Stimulated activated CD8-positive, alpha-beta memory T cell treated with anti-CD3 and anti-CD28 coated beads, Interleukin-15, amount 100 ng/mL, for 48 hours (primary cell): ENCODE data around the gene FOXN3.
A peak's percentile ranks its signal among the peaks of the same experiment; 100 is the strongest.

Source experiments
- DNase-seq, 2 donors: peaks; one replicate each; pipeline ENCODE4 v3.0.0-alpha.2; 2020; ENCODE audit warnings: low read depth in 2 of 2

The FOXN3 gene

GRCh38 chr14:89384023-89384422 lies 33.0 kb downstream of the FOXN3 start:
- DNase-seq = no peak

GRCh38 chr14:89382901-89383845 lies 33.9 kb downstream of the FOXN3 start:
- no peak for DNase-seq

DNA sequence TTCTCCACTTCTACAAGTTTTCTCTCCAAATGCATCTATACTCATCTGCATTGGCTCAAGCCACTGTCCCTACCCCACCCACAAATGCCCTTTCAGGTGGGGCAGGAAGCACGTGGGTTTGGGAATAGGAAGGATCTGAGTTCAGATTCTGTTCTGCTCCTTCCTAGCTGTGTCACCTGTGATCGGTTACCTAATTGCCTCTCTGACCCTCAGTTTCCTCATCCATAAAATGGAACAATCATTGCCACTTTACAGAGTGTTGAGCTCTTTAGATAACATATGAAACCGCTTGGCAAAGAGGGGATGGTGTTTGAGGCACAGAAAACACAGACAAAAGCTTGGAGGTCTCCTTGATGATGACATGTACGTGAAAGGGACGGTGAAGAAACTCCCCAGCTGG lies 34.5 kb downstream of the FOXN3 start:
- no peak for DNase-seq

DNA sequence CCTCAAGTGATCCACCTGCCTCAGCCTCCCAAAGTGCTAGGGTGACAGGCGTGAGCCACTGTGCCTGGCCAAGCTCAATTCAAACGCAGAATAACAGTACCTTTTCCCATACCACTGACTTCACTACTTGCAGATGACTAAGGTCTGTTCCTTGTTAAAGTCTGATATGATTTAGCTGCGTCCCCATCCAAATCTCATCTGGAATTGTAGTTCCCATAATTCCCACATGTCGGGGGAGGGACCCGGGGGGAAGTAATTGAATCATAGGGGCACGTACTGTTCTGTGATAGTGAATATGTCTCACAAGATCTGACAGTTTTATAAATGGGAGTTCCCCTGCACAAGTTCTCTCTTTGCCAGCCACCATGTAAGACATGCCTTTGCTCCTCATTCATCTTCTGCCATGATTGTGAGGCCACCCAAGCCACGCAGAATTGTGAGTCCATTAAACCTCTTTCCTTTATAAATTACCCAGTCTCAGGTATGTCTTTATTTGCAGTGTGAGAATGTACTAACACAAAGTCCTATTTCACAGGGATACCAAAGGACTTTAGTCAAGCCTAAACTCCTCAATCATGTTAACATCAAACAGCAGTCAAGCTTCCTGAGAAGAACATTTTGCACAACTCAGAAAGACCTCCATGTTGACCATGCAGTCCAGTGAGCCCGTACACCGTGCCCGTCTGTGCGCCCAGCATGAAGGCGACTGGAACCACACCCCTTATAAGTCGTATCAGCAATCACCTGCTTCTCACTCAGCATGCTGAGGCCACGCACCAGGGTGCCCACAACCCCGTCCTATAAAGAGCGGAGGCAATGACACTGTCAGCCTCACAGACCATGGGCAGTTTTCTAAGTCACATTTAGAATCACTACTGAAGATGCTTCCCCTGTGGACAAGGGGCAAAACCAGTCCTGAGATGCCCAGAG lies 36.9 kb downstream of the FOXN3 start:
- no peak for DNase-seq

- no peak for DNase-seq
These were observed 38.0 kb downstream of the FOXN3 start for GRCh38 chr14:89379006-89379405.

GRCh38 chr14:89378119-89378518 lies 38.9 kb downstream of the FOXN3 start:
- peak in 1 of 2 donors; percentile 15 for DNase-seq

DNA sequence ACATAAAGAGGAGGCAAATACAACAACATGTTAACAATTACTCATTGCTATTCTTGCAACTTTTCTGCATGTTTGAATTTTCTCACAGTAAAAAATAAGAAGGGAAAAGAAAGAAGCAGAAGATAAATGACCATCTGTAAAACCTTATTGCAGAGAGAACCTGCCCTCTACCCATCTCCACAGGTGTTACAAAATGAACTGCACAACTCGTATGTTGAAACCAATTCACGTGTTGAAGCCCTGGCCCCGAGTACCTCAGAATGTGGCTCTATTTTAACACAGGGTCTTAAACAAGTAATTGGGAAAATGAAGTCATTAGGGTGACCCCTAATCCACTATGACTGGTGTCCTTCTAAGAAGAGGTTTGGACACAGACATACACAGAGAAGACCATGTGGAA lies 39.5 kb downstream of the FOXN3 start:
- no peak for DNase-seq

GRCh38 chr14:89374908-89375307 lies 42.1 kb downstream of the FOXN3 start:
- no peak for DNase-seq

- no peak for DNase-seq
These were observed 43.8 kb downstream of the FOXN3 start for GRCh38 chr14:89373185-89373584.

- DNase-seq = no peak
These were observed 44.5 kb downstream of the FOXN3 start for GRCh38 chr14:89372512-89372883.

GRCh38 chr14:89371585-89372511 lies 45.2 kb downstream of the FOXN3 start:
- no peak for DNase-seq

GRCh38 chr14:89370781-89371180 lies 46.3 kb downstream of the FOXN3 start:
- no peak for DNase-seq

DNA sequence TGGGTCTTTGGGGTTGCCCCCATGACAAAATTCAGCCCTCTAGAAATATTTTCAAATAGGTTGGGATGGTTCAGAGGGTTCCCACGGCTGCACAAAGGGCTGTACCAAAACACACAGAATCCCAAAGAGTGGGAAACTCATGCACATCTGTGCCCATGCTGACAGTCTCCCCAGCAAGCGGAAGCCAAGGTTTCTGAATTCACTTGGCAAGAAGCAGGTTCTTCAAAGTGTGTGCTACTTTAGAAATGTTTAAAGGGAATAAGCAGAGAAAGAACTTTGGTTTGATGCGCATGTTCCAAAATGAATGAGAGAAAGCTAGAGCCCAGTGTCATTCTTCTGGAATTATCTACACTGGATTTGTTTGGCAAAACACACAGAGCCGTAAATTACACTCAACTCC lies 46.7 kb downstream of the FOXN3 start:
- DNase-seq = no peak

GRCh38 chr14:89369656-89370055 lies 47.4 kb downstream of the FOXN3 start:
- no peak for DNase-seq

GRCh38 chr14:89368490-89369477 lies 48.2 kb downstream of the FOXN3 start:
- DNase-seq = no peak

DNA sequence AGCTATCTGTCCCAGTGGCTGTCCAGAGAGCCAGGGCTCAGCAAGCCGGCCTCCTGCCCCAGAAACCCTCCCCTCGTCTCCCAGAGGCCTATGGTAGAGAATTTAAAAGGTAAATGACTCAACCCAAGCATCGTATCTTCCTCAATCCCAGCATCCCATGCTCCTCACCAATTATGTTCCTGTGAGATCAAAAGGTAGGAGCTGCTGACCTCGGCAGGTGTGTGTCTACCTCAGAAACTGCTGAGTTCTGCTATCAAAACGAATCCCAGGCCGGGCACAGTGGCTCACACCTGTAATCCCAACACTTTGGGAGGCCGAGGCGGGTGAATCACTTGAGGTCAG lies 49.3 kb downstream of the FOXN3 start:
- no peak for DNase-seq

- no peak for DNase-seq
These were observed 49.9 kb downstream of the FOXN3 start for GRCh38 chr14:89366864-89367778.

DNA sequence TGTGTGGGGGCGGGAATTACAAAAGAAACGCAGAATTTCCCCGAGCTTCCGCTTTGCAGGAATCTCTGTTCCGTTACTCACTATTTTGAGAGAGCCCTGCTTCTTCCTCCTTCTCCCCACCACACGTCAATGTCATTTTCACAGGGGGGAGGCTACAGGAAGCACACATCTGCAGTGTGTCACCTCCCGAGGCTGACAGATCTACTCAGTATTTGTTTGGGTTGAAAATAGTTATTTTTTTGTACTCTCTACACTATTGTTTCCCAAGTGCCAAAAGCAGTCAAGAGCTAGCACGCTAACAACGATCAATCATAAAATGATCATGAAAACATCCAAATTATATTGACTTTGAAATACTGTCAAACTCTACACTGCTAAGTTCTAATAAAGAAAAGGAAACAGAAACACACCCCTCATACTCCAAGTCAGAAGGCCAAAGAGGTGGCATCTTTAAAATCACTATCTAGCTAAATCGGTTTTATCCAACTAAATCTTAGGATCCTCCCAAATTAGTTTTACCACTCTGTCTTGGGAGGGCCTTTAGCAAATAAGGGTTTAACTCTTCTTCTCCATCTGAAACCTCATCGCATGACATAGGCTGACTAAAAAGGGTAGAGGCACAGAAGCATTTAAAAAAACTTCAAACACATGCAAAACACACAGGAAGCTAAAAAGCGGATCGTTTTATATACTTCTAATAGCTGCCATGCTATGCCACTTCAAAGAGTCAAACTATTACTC lies 51.8 kb downstream of the FOXN3 start:
- peak; percentile 24 for DNase-seq

- no peak for DNase-seq
These were observed 52.7 kb downstream of the FOXN3 start for GRCh38 chr14:89364316-89364715.
